D721Med (cell line): ENCODE results near the gene TFAM.

ENCODE experiments used
- DNase-seq: peaks from one replicate; pipeline ENCODE4 v3.0.0; 2011; ENCODE audit warnings: low spot score; ENCODE audit not compliant: insufficient read length
- FAIRE-seq: peaks from 2 replicates; lab custom pipeline; 2011; peaks lifted over from hg19 to GRCh38; lab: Jason Lieb, UNC
- TF ChIP-seq, protein P1 (sequence below): IDR thresholded peaks from 2 replicates; pipeline ENCODE4 v1.5.1; 2012; ENCODE audit warnings: mild to moderate bottlenecking, control low read depth; ENCODE audit not compliant: insufficient read depth; ENCODE audit errors: missing control alignments

TFAM gene

GRCh38 chr10:58433066-58433465 is 47.9 kb downstream of the TFAM start:
- FAIRE-seq (no peak), DNase-seq (no peak)
- TF ChIP-seq, protein P1, sequence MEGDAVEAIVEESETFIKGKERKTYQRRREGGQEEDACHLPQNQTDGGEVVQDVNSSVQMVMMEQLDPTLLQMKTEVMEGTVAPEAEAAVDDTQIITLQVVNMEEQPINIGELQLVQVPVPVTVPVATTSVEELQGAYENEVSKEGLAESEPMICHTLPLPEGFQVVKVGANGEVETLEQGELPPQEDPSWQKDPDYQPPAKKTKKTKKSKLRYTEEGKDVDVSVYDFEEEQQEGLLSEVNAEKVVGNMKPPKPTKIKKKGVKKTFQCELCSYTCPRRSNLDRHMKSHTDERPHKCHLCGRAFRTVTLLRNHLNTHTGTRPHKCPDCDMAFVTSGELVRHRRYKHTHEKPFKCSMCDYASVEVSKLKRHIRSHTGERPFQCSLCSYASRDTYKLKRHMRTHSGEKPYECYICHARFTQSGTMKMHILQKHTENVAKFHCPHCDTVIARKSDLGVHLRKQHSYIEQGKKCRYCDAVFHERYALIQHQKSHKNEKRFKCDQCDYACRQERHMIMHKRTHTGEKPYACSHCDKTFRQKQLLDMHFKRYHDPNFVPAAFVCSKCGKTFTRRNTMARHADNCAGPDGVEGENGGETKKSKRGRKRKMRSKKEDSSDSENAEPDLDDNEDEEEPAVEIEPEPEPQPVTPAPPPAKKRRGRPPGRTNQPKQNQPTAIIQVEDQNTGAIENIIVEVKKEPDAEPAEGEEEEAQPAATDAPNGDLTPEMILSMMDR, result no peak

- DNase-seq (no peak), FAIRE-seq (no peak)
- TF ChIP-seq, protein P1, result no peak
Measured at GRCh38 chr10:58433571-58433970, 48.4 kb downstream of the TFAM start.

GRCh38 chr10:58435297-58435985 is 50.2 kb downstream of the TFAM start:
- TF ChIP-seq, protein P1, result no peak
- DNase-seq (no peak), FAIRE-seq (no peak)

DNA sequence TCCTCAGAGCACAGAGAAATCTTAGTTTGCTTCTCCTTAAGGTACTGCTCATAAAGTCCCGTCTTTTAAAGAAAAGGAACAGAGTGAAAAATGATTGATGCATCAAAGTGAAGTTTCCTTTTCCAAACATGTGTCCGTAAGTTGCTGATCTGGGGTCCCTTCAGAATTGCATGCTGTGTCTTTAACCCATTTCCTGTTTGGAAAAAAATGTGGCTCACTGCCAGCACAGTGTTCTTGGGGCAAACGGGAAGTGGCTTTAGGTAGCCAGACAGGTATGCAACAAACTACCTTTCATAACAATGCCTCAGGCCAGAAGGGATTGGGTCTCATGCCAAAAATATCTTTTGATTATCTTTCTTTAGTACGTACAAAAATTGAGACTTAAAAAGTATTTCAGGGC is 50.9 kb downstream of the TFAM start:
- TF ChIP-seq, protein P1, result no peak
- DNase-seq (no peak), FAIRE-seq (no peak)

GRCh38 chr10:58438340-58438871 is 53.2 kb downstream of the TFAM start:
- DNase-seq (no peak), FAIRE-seq (no peak)
- TF ChIP-seq, protein P1, result no peak

DNA sequence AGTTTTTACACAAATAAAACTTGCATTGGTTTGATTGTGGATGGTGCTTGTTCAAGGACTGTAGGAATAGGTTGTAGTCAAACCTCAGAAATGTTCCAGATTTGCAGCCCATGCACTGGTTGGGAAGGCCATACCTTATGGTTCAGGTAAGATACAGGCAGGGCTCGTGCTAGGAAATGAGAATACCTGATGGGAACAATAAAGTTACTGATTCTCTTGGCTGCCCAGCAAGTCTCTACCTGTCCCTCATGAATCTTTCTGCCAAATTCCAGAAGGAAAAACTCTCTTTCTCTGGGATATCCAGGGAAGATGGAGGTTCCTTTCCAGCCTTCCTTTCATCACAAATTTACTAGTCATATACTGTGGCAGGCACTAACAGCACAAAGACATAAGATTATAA is 53.8 kb downstream of the TFAM start:
- DNase-seq (no peak), FAIRE-seq (no peak)
- TF ChIP-seq, protein P1, result no peak
